Activated CD4-positive, alpha-beta T cell treated with anti-CD3 and anti-CD28 coated beads, Interleukin-2, amount 10 ng/mL, durations not matched to agents 7 days and 5 days (primary cell): ENCODE data around the gene LPO. TPM values are rescaled to one million over a fixed set of nuclear protein-coding genes. Genes with fewer than 3 reads are reported as not detected.

ENCODE experiments used
- CTCF ChIA-PET: fragments of 350-600 bp; sonication (Branson Sonifier 250); formaldehyde crosslinking; loops from one replicate; lab custom pipeline; 2021; ENCODE audit warnings: antibody characterized with exemption; lab: Charles Lee
- POLR2A ChIA-PET: fragments of 350-600 bp; sonication (Branson Sonifier 250); formaldehyde crosslinking; loops from one replicate; lab custom pipeline; 2021; ENCODE audit warnings: antibody characterized with exemption; lab: Charles Lee
- DNase-seq: peaks from one replicate; pipeline ENCODE4 v3.0.0-alpha.2; 2020
- H3K27ac Mint-ChIP-seq: one replicate; pipeline ENCODE4 v1.8.0; 2021; ENCODE audit warnings: mild to moderate bottlenecking, moderate library complexity, mixed read lengths
- H3K27me3 Mint-ChIP-seq: one replicate; pipeline ENCODE4 v1.8.0; 2021; ENCODE audit warnings: mixed read lengths
- H3K36me3 Mint-ChIP-seq: one replicate; pipeline ENCODE4 v1.8.0; 2021; ENCODE audit warnings: low read depth, mixed read lengths
- H3K4me1 Mint-ChIP-seq: one replicate; pipeline ENCODE4 v1.8.0; 2021; ENCODE audit warnings: mixed read lengths
- H3K4me3 Mint-ChIP-seq: one replicate; pipeline ENCODE4 v1.8.0; 2021; ENCODE audit warnings: mild to moderate bottlenecking, moderate library complexity, mixed read lengths
- H3K9me3 Mint-ChIP-seq: one replicate; pipeline ENCODE4 v1.8.0; 2021; ENCODE audit warnings: mixed read lengths
- total RNA-seq, 2 experiments: library from RNA; stranded (reverse); gene quantifications; one replicate each; pipeline ENCODE4 v1.2.3, GENCODE V29; 2021

Gene LPO
- total RNA-seq, 2 experiments from 2014 or later: not detected

GRCh38 chr17:58313815-58314705 is 75.7 kb downstream of the LPO start:
- DNase-seq: no peak
- Mint-ChIP-seq H3K27ac (no peak overlapping the region), H3K4me3 (no peak overlapping the region), H3K9me3 (no peaks in the 10 kb centered on the region), H3K4me1 (peaks cover 14% of the 10 kb centered on the region), H3K36me3 (peaks cover 9% of the 10 kb centered on the region), H3K27me3 (no peaks in the 10 kb centered on the region)
- POLR2A ChIA-PET: interaction anchor here (0.6 kb wide), 1 partner anchor 36 kb away, joined by 3 read pairs; no protein-coding TSS in a partner anchor
- CTCF ChIA-PET: interaction anchor here (0.6 to 5.5 kb wide), 7 partner anchors 9 to 204 kb away, joined by 3 to 36 read pairs (median 3); partner anchors contain the start of gene RNF43

- CTCF ChIA-PET: interaction anchor here (0.6 to 5.5 kb wide), 6 partner anchors 10 to 203 kb away, joined by 3 to 36 read pairs (median 3); partner anchors contain the start of gene RNF43
- peaks cover 14% of the 10 kb centered on the region for H3K4me1 Mint-ChIP-seq
- H3K27me3 Mint-ChIP-seq: no peaks in the 10 kb centered on the region
- DNase-seq: no peak
- POLR2A ChIA-PET: interaction anchor here (0.6 kb wide), 1 partner anchor 36 kb away, joined by 3 read pairs; no protein-coding TSS in a partner anchor
- no peak overlapping the region for H3K4me3 Mint-ChIP-seq
- H3K36me3 Mint-ChIP-seq: peaks cover 9% of the 10 kb centered on the region
- H3K9me3 Mint-ChIP-seq: no peaks in the 10 kb centered on the region
- H3K27ac Mint-ChIP-seq: no peak overlapping the region
Measured at GRCh38 chr17:58314706-58315015, 76.3 kb downstream of the LPO start.

- peaks cover 9% of the 10 kb centered on the region for H3K36me3 Mint-ChIP-seq
- DNase-seq: no peak
- POLR2A ChIA-PET: interaction anchor here (3.2 kb wide), 1 partner anchor 12 kb away, joined by 25 read pairs; the partner anchor contains the start of gene TSPOAP1
- H3K4me1 Mint-ChIP-seq: peaks cover 14% of the 10 kb centered on the region
- CTCF ChIA-PET: interaction anchor here (0.7 to 5.5 kb wide), 5 partner anchors 11 to 203 kb away, joined by 3 to 36 read pairs (median 3); partner anchors contain the start of gene RNF43
- no peaks in the 10 kb centered on the region for H3K9me3 Mint-ChIP-seq
- H3K27me3 Mint-ChIP-seq: no peaks in the 10 kb centered on the region
- no peak overlapping the region for H3K4me3 Mint-ChIP-seq
- no peak overlapping the region for H3K27ac Mint-ChIP-seq
Measured at GRCh38 chr17:58315281-58315711, 76.9 kb downstream of the LPO start.

- ChIA-PET CTCF (interaction anchor here (1.4 to 5.5 kb wide), 6 partner anchors 11 to 202 kb away, joined by 3 to 40 read pairs (median 30); partner anchors contain the start of genes RNF43 and TSPOAP1), POLR2A (interaction anchor here (3.2 kb wide), 1 partner anchor 11 kb away, joined by 25 read pairs; the partner anchor contains the start of gene TSPOAP1)
- H3K4me1 Mint-ChIP-seq: peaks cover 14% of the 10 kb centered on the region
- peaks cover 9% of the 10 kb centered on the region for H3K36me3 Mint-ChIP-seq
- H3K27ac Mint-ChIP-seq: no peak overlapping the region
- no peaks in the 10 kb centered on the region for H3K27me3 Mint-ChIP-seq
- H3K4me3 Mint-ChIP-seq: no peak overlapping the region
- no peak for DNase-seq
- no peaks in the 10 kb centered on the region for H3K9me3 Mint-ChIP-seq
Measured at GRCh38 chr17:58315750-58316149, 77.4 kb downstream of the LPO start.

- no peak for DNase-seq
- Mint-ChIP-seq H3K4me1 (peaks cover 14% of the 10 kb centered on the region), H3K36me3 (peaks cover 9% of the 10 kb centered on the region), H3K27me3 (no peaks in the 10 kb centered on the region), H3K27ac (no peak overlapping the region), H3K9me3 (no peaks in the 10 kb centered on the region), H3K4me3 (no peak overlapping the region)
- ChIA-PET CTCF (interaction anchor here (0.6 to 5.5 kb wide), 25 partner anchors 8 to 203 kb away, joined by 3 to 40 read pairs (median 5); partner anchors contain the start of genes RNF43, SUPT4H1 and TSPOAP1), POLR2A (interaction anchor here (1.4 to 3.2 kb wide), 6 partner anchors 10 to 101 kb away, joined by 5 to 25 read pairs (median 11); partner anchors contain the start of genes RNF43, SUPT4H1 and TSPOAP1)
Measured at GRCh38 chr17:58316260-58316960, 78.0 kb downstream of the LPO start.

- Mint-ChIP-seq H3K36me3 (peaks cover 18% of the 10 kb centered on the region), H3K27ac (peak overlapping the region; percentile 86), H3K4me3 (peak overlapping the region; percentile 3), H3K9me3 (no peaks in the 10 kb centered on the region), H3K4me1 (peaks cover 17% of the 10 kb centered on the region), H3K27me3 (no peaks in the 10 kb centered on the region)
- DNase-seq: peak; percentile 77
- ChIA-PET CTCF (interaction anchor here (0.6 to 5.5 kb wide), 47 partner anchors 9 to 766 kb away, joined by 3 to 40 read pairs (median 4); partner anchors contain the start of genes HSF5, MTMR4, RNF43 and SUPT4H1), POLR2A (interaction anchor here (0.5 to 3.2 kb wide), 10 partner anchors 9 to 133 kb away, joined by 3 to 25 read pairs (median 6); partner anchors contain the start of genes RNF43, SUPT4H1 and TSPOAP1)
Measured at GRCh38 chr17:58317421-58318064, 79.2 kb downstream of the LPO start.

GRCh38 chr17:58318065-58318481 is 79.7 kb downstream of the LPO start:
- Mint-ChIP-seq H3K27ac (peak overlapping the region; percentile 86), H3K36me3 (peaks cover 18% of the 10 kb centered on the region), H3K27me3 (no peaks in the 10 kb centered on the region), H3K4me1 (peaks cover 17% of the 10 kb centered on the region), H3K9me3 (no peaks in the 10 kb centered on the region), H3K4me3 (no peak overlapping the region)
- CTCF ChIA-PET: interaction anchor here (0.6 to 5.5 kb wide), 40 partner anchors 9 to 765 kb away, joined by 3 to 40 read pairs (median 4); partner anchors contain the start of genes HSF5, MTMR4, RNF43 and SUPT4H1
- POLR2A ChIA-PET: interaction anchor here (0.9 to 3.2 kb wide), 9 partner anchors 9 to 121 kb away, joined by 3 to 25 read pairs (median 6); partner anchors contain the start of genes RNF43, SUPT4H1 and TSPOAP1
- DNase-seq: peak; percentile 5

Other genes starting within 250 kb of the LPO start
- gene SRSF1, start 231.3 kb upstream of the LPO start, total RNA-seq: 100 to 1,000 TPM; 363 to 365 TPM
- gene DYNLL2, start 155.2 kb upstream of the LPO start, total RNA-seq: 10 to 100 TPM; 30.1 to 31.9 TPM
- under 1 TPM; 0.54 to 0.77 TPM for gene OR4D1, start 90.2 kb upstream of the LPO start, total RNA-seq
- not detected for gene OR4D2, start 71.6 kb upstream of the LPO start, total RNA-seq
- not detected for gene EPX, start 45.9 kb upstream of the LPO start, total RNA-seq
- 10 to 100 TPM; 17.6 to 18.5 TPM for gene MKS1, start 19.3 kb upstream of the LPO start, total RNA-seq
- not detected for gene MPO, start 42.4 kb downstream of the LPO start, total RNA-seq
- gene TSPOAP1, start 90.2 kb downstream of the LPO start, total RNA-seq: 10 to 100 TPM; 44.1 to 57.5 TPM
- 10 to 100 TPM; 66.1 to 69.0 TPM for gene SUPT4H1, start 113.6 kb downstream of the LPO start, total RNA-seq
- under 1 TPM; 0.07 to 0.12 TPM for gene RNF43, start 178.9 kb downstream of the LPO start, total RNA-seq
- gene HSF5, start 249.8 kb downstream of the LPO start, total RNA-seq: under 1 TPM; 0.77 to 0.89 TPM